Neural crest cell (in vitro differentiated cells): ENCODE results near the gene CD40. TPM values are rescaled to one million over a fixed set of nuclear protein-coding genes. Genes with fewer than 3 reads are reported as not detected.

Experiments used
- DNase-seq: peaks from one replicate; pipeline ENCODE4 v3.0.0; 2021; ENCODE audit warnings: low read depth, mixed read lengths, low spot score
- H3K27ac Mint-ChIP-seq: one replicate; pipeline ENCODE4 v1.8.0; 2021; ENCODE audit warnings: mild to moderate bottlenecking, mixed read lengths; ENCODE audit not compliant: unreplicated experiment
- H3K27me3 Mint-ChIP-seq: 2 replicates; pipeline ENCODE4 v1.8.0; 2021; ENCODE audit warnings: low read depth, mild to moderate bottlenecking, mixed read lengths
- H3K36me3 Mint-ChIP-seq: 2 replicates; pipeline ENCODE4 v1.8.0; 2021; ENCODE audit warnings: low read depth, mild to moderate bottlenecking, mixed read lengths
- H3K4me1 Mint-ChIP-seq: 2 replicates; pipeline ENCODE4 v1.8.0; 2021; ENCODE audit warnings: mixed read lengths
- H3K4me3 Mint-ChIP-seq: one replicate; pipeline ENCODE4 v1.8.0; 2021; ENCODE audit warnings: mild to moderate bottlenecking, mixed read lengths
- H3K9me3 Mint-ChIP-seq: 2 replicates; pipeline ENCODE4 v1.8.0; 2021; ENCODE audit warnings: mixed read lengths
- total RNA-seq: library from RNA; stranded (reverse); gene quantifications from 2 replicates; pipeline ENCODE4 v1.2.1, GENCODE V29; 2021
- TF ChIP-seq, protein P1 (sequence below): fragments of 200-600 bp; sonication (generic); conservative IDR thresholded peaks from 2 replicates; pipeline ENCODE4 v1.5.0; 2021; ENCODE audit warnings: antibody characterized with exemption, mild to moderate bottlenecking

CD40 gene
- total RNA-seq, 1 donor from 2014 or later: 4.8 TPM

- Mint-ChIP-seq H3K4me1 (peaks cover 10% of the 10 kb centered on the region), H3K4me3 (no peak overlapping the region)
Observed at GRCh38 chr20:46119547-46119946, 1.4 kb downstream of the CD40 start.

DNA sequence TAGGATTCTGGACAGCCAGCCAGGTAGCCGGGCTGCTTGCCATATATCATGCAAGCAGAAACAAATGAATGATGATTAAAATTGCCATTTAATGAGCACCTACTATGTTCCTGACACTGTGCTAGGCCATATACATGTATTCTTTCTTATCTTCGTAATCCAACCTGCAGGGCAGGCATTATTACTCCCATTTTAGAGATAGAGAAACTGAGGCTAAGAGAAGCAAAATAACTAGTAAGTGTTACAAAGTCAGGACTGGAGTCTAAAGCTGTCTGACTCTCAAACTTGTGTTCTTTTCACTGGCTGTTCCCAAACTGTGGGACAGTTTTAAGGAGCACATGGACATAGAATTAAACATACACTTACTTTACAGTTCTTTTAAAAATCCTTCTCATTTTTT, 2.0 kb downstream of the CD40 start:
- H3K36me3 Mint-ChIP-seq: no peaks in the 10 kb centered on the region
- H3K4me3 Mint-ChIP-seq: no peak overlapping the region
- H3K27me3 Mint-ChIP-seq: peaks cover 18% of the 10 kb centered on the region
- TF ChIP-seq, protein P1, sequence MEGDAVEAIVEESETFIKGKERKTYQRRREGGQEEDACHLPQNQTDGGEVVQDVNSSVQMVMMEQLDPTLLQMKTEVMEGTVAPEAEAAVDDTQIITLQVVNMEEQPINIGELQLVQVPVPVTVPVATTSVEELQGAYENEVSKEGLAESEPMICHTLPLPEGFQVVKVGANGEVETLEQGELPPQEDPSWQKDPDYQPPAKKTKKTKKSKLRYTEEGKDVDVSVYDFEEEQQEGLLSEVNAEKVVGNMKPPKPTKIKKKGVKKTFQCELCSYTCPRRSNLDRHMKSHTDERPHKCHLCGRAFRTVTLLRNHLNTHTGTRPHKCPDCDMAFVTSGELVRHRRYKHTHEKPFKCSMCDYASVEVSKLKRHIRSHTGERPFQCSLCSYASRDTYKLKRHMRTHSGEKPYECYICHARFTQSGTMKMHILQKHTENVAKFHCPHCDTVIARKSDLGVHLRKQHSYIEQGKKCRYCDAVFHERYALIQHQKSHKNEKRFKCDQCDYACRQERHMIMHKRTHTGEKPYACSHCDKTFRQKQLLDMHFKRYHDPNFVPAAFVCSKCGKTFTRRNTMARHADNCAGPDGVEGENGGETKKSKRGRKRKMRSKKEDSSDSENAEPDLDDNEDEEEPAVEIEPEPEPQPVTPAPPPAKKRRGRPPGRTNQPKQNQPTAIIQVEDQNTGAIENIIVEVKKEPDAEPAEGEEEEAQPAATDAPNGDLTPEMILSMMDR: no peak
- peaks cover 10% of the 10 kb centered on the region for H3K4me1 Mint-ChIP-seq
- no peaks in the 10 kb centered on the region for H3K9me3 Mint-ChIP-seq
- no peak for DNase-seq
- no peak overlapping the region for H3K27ac Mint-ChIP-seq

More at GRCh38 chr20:46119547-46119946, 1.4 kb downstream of the CD40 start:
- H3K27ac Mint-ChIP-seq: no peak overlapping the region
- H3K9me3 Mint-ChIP-seq: no peaks in the 10 kb centered on the region
- TF ChIP-seq, protein P1: no peak
- DNase-seq: no peak
- peaks cover 22% of the 10 kb centered on the region for H3K27me3 Mint-ChIP-seq
- no peaks in the 10 kb centered on the region for H3K36me3 Mint-ChIP-seq

GRCh38 chr20:46121184-46121930, 3.2 kb downstream of the CD40 start:
- H3K27ac Mint-ChIP-seq: no peak overlapping the region
- H3K4me3 Mint-ChIP-seq: no peak overlapping the region
- no peaks in the 10 kb centered on the region for H3K9me3 Mint-ChIP-seq
- no peaks in the 10 kb centered on the region for H3K36me3 Mint-ChIP-seq
- H3K4me1 Mint-ChIP-seq: peaks cover 10% of the 10 kb centered on the region
- no peak for DNase-seq
- H3K27me3 Mint-ChIP-seq: peaks cover 9% of the 10 kb centered on the region
- TF ChIP-seq, protein P1: no peak

DNA sequence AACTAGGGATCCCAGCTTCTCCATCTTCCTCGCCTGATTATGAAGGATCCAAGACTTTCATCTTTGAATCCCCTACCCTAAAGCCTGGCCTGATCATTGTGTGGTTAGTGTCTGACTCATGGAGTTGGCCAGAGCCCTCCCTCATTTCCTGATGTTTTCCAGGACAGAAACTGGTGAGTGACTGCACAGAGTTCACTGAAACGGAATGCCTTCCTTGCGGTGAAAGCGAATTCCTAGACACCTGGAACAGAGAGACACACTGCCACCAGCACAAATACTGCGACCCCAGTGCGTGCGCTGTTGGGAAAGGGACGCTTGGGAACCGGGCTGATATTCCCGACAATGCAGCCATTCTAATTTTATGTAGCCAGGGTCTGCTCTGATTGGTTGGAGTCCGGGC, 4.0 kb downstream of the CD40 start:
- H3K36me3 Mint-ChIP-seq: no peaks in the 10 kb centered on the region
- H3K27me3 Mint-ChIP-seq: peaks cover 9% of the 10 kb centered on the region
- H3K9me3 Mint-ChIP-seq: no peaks in the 10 kb centered on the region
- H3K4me1 Mint-ChIP-seq: peaks cover 10% of the 10 kb centered on the region
- H3K4me3 Mint-ChIP-seq: no peak overlapping the region
- TF ChIP-seq, protein P1: no peak
- H3K27ac Mint-ChIP-seq: no peak overlapping the region
- no peak for DNase-seq

DNA sequence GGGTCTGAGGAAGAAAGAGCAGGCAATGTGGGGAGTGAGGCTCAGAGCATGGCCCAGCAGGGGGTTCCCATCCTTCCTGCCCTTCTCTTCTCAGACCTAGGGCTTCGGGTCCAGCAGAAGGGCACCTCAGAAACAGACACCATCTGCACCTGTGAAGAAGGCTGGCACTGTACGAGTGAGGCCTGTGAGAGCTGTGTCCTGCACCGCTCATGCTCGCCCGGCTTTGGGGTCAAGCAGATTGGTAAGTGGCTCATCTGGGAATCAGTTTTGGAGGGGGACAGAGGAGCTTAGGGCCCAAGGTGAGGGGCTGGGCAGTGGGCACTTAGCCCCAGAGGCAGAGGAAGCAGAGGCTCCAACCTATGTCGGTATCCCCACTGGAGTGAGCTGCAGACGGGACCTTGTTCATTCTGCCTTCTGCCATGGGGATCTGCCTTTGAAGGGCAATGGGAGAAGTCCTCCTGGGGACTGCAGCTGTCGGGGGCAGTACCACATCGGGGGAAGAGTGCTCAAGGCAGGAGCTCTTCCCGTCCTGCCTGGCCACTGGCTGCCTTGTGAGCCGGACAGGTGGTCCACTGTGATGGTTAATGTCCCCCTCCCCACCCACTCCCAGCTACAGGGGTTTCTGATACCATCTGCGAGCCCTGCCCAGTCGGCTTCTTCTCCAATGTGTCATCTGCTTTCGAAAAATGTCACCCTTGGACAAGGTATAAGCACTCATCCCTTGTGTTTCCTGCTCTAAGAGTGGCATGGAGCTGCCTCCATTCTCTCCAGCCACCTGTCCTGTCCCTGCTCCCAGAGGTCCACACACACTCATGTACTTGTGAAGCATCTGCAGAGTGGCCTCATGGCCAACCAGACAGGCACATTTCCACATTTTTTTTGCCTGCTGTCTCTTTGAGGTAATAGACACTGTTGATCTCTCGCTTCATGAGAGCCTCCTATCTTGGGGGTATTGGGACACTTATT, 4.7 kb downstream of the CD40 start:
- peaks cover 6% of the 10 kb centered on the region for H3K4me1 Mint-ChIP-seq
- H3K36me3 Mint-ChIP-seq: no peaks in the 10 kb centered on the region
- no peak overlapping the region for H3K4me3 Mint-ChIP-seq
- H3K9me3 Mint-ChIP-seq: no peaks in the 10 kb centered on the region
- TF ChIP-seq, protein P1: no peak
- no peak for DNase-seq
- no peak overlapping the region for H3K27ac Mint-ChIP-seq
- peaks cover 8% of the 10 kb centered on the region for H3K27me3 Mint-ChIP-seq
